Osteoblast (primary cell): Measurements from ENCODE around the gene KCNQ1. TPM values are rescaled to one million over a fixed set of nuclear protein-coding genes. Genes with fewer than 3 reads are reported as not detected.

ENCODE experiments used
- DNase-seq: peaks from one replicate; pipeline ENCODE4 v3.0.0; 2011; ENCODE audit warnings: low spot score, mixed read lengths; ENCODE audit not compliant: insufficient read length; ENCODE audit errors: missing footprints
- H2AFZ ChIP-seq: 2 replicates; pipeline ENCODE4 v1.6.0; 2011; ENCODE audit warnings: mild to moderate bottlenecking, low read length
- H3K27ac ChIP-seq: 2 replicates; pipeline ENCODE4 v1.5.1; 2011; ENCODE audit warnings: mild to moderate bottlenecking, low read depth, low read length, moderate library complexity
- H3K27me3 ChIP-seq: 2 replicates; pipeline ENCODE4 v1.6.0; 2012; ENCODE audit warnings: mild to moderate bottlenecking, control low read depth, inconsistent platforms, low read length, moderate library complexity; ENCODE audit not compliant: insufficient read depth
- H3K36me3 ChIP-seq: 2 replicates; pipeline ENCODE4 v1.5.1; 2011; ENCODE audit warnings: mild to moderate bottlenecking, low read length, control low read depth, moderate library complexity; ENCODE audit not compliant: insufficient read depth
- H3K4me1 ChIP-seq: 2 replicates; pipeline ENCODE4 v1.5.1; 2011; ENCODE audit warnings: mild to moderate bottlenecking, low read length, control low read depth, moderate library complexity; ENCODE audit not compliant: insufficient read depth
- H3K4me2 ChIP-seq: 2 replicates; pipeline ENCODE4 v1.6.0; 2011; ENCODE audit warnings: mild to moderate bottlenecking, low read length; ENCODE audit not compliant: insufficient read depth
- H3K4me3 ChIP-seq: fragments of 200-600 bp; sonication (generic); 3 replicates; pipeline ENCODE4 v1.5.1; 2012; ENCODE audit warnings: mild to moderate bottlenecking, low read length, inconsistent platforms; ENCODE audit not compliant: insufficient read depth
- H3K79me2 ChIP-seq: 2 replicates; pipeline ENCODE4 v1.6.0; 2012; ENCODE audit warnings: mild to moderate bottlenecking, low read length, control low read depth, inconsistent platforms; ENCODE audit not compliant: insufficient read depth
- H3K9me3 ChIP-seq: 2 replicates; pipeline ENCODE4 v1.5.1; 2011; ENCODE audit warnings: low read depth, low read length, control low read depth
- H4K20me1 ChIP-seq: 2 replicates; pipeline ENCODE4 v1.6.0; 2012; ENCODE audit warnings: mild to moderate bottlenecking, low read length, control low read depth; ENCODE audit not compliant: insufficient read depth
- CTCF ChIP-seq: IDR thresholded peaks from 2 replicates; pipeline ENCODE4 v1.5.1; 2011; ENCODE audit warnings: mild to moderate bottlenecking, low read depth, low read length, moderate library complexity; ENCODE audit errors: extremely low read depth
- total RNA-seq: library from RNA; depleted of rRNA; stranded (reverse); fragments of >200 nt; gene quantifications from 2 replicates; pipeline ENCODE4 v1.2.3, GENCODE V29; 2012

Gene KCNQ1
- total RNA-seq, 1 donor: not detected

- H2AFZ ChIP-seq: no peak overlapping the region
- peaks cover 17% of the 10 kb centered on the region for H4K20me1 ChIP-seq
- H3K27ac ChIP-seq: no peak overlapping the region
- TF ChIP-seq CTCF: no peak
- peaks cover 5% of the 10 kb centered on the region for H3K79me2 ChIP-seq
- no peaks in the 10 kb centered on the region for H3K27me3 ChIP-seq
- no peak overlapping the region for H3K4me3 ChIP-seq
- H3K4me2 ChIP-seq: no peak overlapping the region
- H3K4me1 ChIP-seq: no peaks in the 10 kb centered on the region
- peaks cover 10% of the 10 kb centered on the region for H3K36me3 ChIP-seq
- H3K9me3 ChIP-seq: peaks cover 29% of the 10 kb centered on the region
- DNase-seq: peak; percentile 48
These were observed 217.2 kb downstream of the KCNQ1 start for GRCh38 chr11:2662024-2662312.

GRCh38 chr11:2662430-2663299 is 217.9 kb downstream of the KCNQ1 start:
- H3K27ac ChIP-seq: no peak overlapping the region
- H3K79me2 ChIP-seq: peaks cover 9% of the 10 kb centered on the region
- no peaks in the 10 kb centered on the region for H3K27me3 ChIP-seq
- no peak overlapping the region for H2AFZ ChIP-seq
- H3K4me1 ChIP-seq: no peaks in the 10 kb centered on the region
- TF ChIP-seq CTCF: no peak
- peak; percentile 58 for DNase-seq
- peaks cover 17% of the 10 kb centered on the region for H4K20me1 ChIP-seq
- peaks cover 10% of the 10 kb centered on the region for H3K36me3 ChIP-seq
- H3K4me3 ChIP-seq: no peak overlapping the region
- H3K9me3 ChIP-seq: peaks cover 28% of the 10 kb centered on the region
- H3K4me2 ChIP-seq: no peak overlapping the region

- Histone ChIP-seq H3K4me1 (no peaks in the 10 kb centered on the region), H3K4me2 (no peak overlapping the region), H3K27me3 (no peaks in the 10 kb centered on the region), H2AFZ (no peak overlapping the region), H3K27ac (no peak overlapping the region), H4K20me1 (peaks cover 22% of the 10 kb centered on the region), H3K79me2 (peaks cover 15% of the 10 kb centered on the region), H3K4me3 (no peak overlapping the region), H3K36me3 (peaks cover 13% of the 10 kb centered on the region), H3K9me3 (peaks cover 27% of the 10 kb centered on the region)
- peak; percentile 9 for DNase-seq
- TF ChIP-seq CTCF: no peak
These were observed 218.7 kb downstream of the KCNQ1 start for GRCh38 chr11:2663506-2663905.

GRCh38 chr11:2663915-2664314 is 219.1 kb downstream of the KCNQ1 start:
- no peak for TF ChIP-seq CTCF
- Histone ChIP-seq H3K4me1 (no peaks in the 10 kb centered on the region), H3K36me3 (peaks cover 13% of the 10 kb centered on the region), H3K79me2 (peaks cover 16% of the 10 kb centered on the region), H2AFZ (no peak overlapping the region), H3K27ac (no peak overlapping the region), H3K9me3 (peaks cover 26% of the 10 kb centered on the region), H3K4me2 (no peak overlapping the region), H3K4me3 (no peak overlapping the region), H4K20me1 (peaks cover 24% of the 10 kb centered on the region), H3K27me3 (no peaks in the 10 kb centered on the region)
- peak; percentile 39 for DNase-seq
